ENCODE results near the gene HOXB9.

Gene HOXB9

GRCh38 chr17:48587276-48588073, 38.7 kb downstream of the HOXB9 start:
- DNase-seq (ENCODE audit: low spot score) = no peak

GRCh38 chr17:48586355-48587258, 39.6 kb downstream of the HOXB9 start:
- no peak for DNase-seq (ENCODE audit: low spot score)

- no peak for DNase-seq (ENCODE audit: low spot score)
Observed at GRCh38 chr17:48584223-48584741, 41.9 kb downstream of the HOXB9 start.

GRCh38 chr17:48583708-48584222, 42.4 kb downstream of the HOXB9 start:
- DNase-seq (ENCODE audit: low spot score) = no peak

- no peak for DNase-seq (ENCODE audit: low spot score)
Observed at GRCh38 chr17:48582750-48583069, 43.4 kb downstream of the HOXB9 start.

DNA sequence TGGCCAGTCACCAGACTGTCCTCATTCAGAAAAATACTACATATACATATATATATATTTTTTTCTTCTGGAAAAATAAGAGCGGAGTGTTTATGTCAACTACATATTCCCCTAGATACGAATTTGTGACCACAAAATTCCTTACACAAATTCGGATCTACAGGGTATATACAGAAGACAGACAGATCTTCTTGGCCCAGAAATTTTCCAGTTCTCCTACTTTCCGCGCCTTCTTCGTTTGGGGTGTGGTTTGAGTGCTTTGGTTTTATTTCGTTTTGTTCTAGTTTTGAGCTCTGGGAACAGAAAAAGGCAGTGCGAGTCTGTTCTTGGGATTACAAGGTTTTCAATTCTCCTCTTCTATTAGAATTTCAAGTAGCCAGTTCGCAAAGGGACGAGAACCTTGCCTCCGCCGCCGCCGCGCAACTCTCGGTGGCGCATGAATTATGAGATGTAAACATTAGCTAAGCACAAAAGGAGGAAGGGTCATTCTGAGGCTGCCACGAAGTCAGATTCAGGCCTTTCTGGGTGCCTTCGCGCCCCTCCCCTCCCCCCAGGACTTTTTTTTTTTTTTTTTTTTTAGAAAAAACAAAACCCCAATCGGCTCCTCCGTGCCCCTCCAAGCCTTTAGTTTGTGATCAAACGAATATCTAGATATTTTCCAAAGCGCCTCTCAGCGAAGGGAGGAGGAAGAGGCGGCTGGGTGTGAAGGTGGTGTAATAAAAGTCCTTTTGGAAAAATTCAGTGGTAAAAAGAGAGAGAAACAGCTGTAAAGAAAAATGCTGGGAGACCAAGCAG, 46.2 kb downstream of the HOXB9 start:
- DNase-seq (ENCODE audit: low spot score) = no peak

DNA sequence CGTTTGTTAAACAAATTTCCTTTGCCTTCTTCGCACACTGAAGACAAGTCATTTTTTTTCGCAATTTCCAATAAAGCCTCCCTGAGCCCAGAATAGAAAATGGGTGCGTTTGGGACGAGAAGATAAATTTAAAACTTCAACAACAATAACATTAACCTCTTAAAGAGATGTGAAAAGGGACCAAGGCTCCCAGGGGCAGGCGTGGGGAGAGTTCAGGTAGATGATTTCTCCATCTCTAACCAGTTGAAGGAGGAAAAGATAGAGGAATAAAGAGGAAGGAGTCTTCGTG, 46.7 kb downstream of the HOXB9 start:
- DNase-seq (ENCODE audit: low spot score) = no peak

- DNase-seq (ENCODE audit: low spot score) = no peak
Observed at GRCh38 chr17:48578616-48579470, 47.3 kb downstream of the HOXB9 start.

DNA sequence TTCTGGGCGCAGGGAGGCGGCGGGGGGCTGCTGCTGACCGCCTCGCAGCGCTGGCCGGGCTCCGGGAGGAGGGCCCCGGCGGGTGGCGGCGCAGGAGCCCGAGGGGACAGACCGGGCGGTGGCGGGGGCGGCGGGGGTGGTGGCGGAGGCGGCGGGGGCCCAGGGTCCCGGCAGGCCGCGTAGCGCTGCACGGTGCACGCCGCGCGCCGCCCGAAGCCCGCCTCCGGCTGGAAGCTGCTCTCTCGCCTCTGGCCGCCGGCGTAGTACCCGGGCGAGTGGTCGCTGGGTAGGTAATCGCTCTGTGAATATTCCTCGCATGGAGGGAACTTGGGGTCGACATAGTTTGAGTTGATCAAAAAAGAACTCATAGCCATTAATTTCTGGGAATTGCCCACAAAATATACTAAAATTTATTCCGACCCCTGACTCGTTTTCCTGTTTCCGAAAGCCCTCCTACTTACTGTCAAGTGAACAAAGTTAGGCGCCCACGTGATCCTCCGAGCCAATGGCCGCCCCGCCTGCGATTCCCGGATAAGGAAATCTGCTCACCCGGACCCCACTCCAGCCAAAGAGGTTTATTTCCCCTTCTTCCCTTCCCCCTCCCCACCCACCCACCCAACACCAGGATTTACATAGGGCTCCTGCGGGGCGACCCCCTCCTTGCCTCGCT, 48.1 kb downstream of the HOXB9 start, which contains the start of gene HOXB4:
Gene HOXB4 (minus strand): TSS at position 405 of the 670 bp plus-strand sequence. CDS start 31 bp downstream, at position 374.
- no peak for DNase-seq (ENCODE audit: low spot score)

DNA sequence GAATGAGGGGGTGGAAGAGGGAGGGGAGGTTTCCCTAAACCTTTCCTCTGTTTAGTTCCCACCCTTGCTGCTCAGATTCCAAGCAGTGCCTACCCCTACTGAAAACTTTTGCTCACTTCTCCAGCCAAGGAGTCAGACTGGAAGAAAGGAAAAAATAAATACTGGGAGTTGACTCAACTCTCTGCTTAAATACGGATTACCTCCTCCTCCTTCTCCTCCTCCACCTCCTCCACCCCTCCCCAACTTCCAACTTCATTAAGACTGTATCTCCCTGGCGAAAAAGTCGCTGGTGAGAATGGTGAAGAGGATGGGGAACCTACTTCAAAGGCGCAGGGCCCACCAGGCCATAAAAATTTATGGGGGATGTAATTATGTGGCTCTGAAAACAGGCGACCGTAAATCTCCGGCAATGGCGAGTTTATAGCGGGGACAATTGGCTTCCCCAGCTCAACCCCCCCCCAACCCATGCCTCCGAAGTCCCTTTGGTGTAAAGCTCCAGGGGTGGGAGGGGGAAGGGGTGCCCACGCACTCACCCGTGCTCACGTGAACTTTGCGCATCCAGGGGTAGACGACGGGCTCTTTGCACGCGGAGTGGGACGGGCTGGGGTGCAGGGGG, 48.7 kb downstream of the HOXB9 start:
- DNase-seq (ENCODE audit: low spot score) = no peak

DNA sequence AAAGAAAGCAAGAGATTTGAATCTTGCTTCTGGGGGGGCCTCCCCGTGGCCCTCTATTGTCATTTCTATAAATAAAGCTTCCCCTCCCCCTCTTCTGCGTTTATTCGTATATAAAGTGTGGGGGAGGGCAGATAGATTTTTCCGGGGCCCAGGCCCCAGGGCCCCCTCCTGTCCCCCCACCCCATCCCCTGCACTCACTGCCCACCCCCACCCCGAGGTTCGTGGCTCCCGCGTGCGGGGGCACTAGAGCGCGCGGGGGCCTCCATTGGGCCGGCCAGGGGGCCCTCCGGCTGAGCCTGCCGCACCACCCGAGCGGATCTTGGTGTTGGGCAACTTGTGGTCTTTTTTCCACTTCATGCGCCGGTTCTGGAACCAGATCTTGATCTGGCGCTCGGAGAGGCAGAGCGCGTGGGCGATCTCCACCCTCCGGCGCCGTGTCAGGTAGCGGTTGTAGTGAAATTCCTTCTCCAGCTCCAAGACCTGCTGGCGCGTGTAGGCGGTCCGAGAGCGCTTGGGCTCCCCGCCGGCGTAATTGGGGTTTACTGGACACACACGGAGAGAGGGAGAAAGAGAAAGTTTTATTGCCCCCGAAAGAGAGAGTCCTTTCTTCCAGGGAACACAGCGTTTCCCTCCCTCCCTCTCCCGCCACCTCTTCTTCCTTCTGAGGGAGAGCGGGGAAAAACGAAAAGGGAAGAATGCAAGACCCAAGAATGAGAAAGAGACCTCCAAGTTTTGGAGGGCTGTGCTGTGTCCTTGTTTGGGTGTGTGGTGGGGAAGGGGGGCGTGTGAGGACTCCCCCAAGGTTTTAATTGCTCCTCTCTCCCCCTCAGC, 49.5 kb downstream of the HOXB9 start:
- DNase-seq (ENCODE audit: low spot score) = no peak

- no peak for DNase-seq (ENCODE audit: low spot score)
Observed at GRCh38 chr17:48575673-48576478, 50.3 kb downstream of the HOXB9 start.

- DNase-seq (ENCODE audit: low spot score) = no peak
Observed at GRCh38 chr17:48575066-48575582, 51.0 kb downstream of the HOXB9 start.

GRCh38 chr17:48574505-48575065, 51.6 kb downstream of the HOXB9 start:
- DNase-seq (ENCODE audit: low spot score) = no peak

DNA sequence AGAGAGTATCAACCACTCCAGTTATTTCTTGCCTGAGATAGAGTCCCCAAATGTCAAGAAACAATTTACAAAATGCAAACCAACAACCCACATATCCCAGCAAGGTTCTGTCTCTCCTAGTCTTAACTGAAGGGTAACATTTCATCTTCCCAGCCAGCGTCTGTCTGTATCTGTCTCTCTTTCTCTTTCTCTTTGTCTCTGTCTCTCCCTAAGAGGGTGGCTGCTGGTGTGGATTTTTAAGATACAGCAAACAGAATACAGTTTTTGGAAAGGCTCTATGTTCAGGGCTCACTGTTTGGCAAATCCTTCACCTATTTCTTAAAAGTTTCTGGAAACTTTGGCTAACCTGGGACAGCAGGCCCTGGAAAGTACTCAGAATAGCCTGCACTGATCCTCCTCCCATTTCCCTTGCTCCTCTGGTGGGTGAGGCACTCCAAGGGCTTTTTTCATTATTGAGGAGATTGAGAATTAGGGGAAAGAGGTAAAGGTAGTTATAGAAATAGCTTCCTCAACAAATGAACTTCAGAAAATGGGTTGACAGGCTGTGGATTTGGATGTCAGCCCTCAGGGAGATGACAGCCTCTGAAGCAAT, 54.2 kb downstream of the HOXB9 start:
- DNase-seq (ENCODE audit: low spot score) = no peak

Measured in SK-N-DZ (cell line).